Neural progenitor cell (in vitro differentiated cells): ENCODE measurements around the gene MEN1.

Source experiments
- EZH2 ChIP-seq: fragments of 200-600 bp; sonication (generic); IDR thresholded peaks from 2 replicates; pipeline ENCODE4 v1.6.1; 2017; ENCODE audit warnings: antibody characterized with exemption, mild to moderate bottlenecking, moderate library complexity
- EZH2phosphoT487 ChIP-seq: fragments of 200-600 bp; sonication (generic); IDR thresholded peaks from 2 replicates; pipeline ENCODE4 v1.6.1; 2017; ENCODE audit warnings: antibody characterized with exemption
- TF ChIP-seq, protein P1 (sequence below): fragments of 200-600 bp; sonication (generic); IDR thresholded peaks from 2 replicates; pipeline ENCODE4 v1.5.1; 2017; ENCODE audit warnings: antibody characterized with exemption, mild to moderate bottlenecking

DNA sequence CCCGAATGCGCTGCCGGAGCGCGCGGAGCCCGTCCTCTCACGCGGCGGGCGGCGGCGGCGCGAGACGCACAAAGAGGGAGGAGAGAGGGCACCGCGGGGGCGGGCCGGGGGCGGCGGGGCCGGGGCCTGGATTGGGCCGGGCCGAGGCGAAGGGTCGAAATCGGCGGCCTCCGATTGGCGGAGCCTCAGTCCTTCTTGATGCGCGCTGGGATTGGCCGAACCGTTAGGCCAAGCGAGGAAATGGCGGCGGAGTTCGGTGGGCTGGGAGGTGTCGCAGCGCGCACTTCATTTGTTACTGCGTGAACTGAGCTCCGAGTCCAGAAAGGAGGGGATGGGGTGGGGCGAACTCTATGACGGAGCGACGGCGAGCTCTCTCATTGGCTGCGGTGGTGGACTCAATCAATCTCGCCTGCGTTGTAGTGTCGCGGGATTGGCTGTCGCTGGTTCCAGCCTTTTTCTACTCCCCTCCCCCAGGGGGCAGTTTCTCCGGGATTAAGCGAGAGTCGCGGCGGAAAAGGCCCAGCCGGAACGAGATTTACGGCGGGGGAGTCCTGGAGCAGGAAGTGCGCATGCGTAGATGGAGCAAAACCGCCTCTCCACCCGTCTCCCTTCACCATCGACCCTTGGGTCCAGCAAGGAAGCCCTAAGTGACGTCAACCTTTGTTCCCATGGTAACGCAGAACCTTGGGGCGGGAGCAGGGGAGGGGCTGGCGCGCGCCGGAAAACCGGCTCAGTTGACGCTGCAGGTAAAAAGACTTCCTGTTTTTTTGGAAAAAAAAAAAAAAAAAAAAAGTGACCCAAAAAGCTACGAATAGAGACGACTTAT, 31.7 kb downstream of the MEN1 start, which contains the start of gene SF1:
- TF ChIP-seq, protein P1, sequence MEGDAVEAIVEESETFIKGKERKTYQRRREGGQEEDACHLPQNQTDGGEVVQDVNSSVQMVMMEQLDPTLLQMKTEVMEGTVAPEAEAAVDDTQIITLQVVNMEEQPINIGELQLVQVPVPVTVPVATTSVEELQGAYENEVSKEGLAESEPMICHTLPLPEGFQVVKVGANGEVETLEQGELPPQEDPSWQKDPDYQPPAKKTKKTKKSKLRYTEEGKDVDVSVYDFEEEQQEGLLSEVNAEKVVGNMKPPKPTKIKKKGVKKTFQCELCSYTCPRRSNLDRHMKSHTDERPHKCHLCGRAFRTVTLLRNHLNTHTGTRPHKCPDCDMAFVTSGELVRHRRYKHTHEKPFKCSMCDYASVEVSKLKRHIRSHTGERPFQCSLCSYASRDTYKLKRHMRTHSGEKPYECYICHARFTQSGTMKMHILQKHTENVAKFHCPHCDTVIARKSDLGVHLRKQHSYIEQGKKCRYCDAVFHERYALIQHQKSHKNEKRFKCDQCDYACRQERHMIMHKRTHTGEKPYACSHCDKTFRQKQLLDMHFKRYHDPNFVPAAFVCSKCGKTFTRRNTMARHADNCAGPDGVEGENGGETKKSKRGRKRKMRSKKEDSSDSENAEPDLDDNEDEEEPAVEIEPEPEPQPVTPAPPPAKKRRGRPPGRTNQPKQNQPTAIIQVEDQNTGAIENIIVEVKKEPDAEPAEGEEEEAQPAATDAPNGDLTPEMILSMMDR, result peak; percentile 17
- TF ChIP-seq EZH2 (no peak), EZH2phosphoT487 (no peak)
